HepG2 (cell line): ENCODE results near the gene KLHL40. TPM values are rescaled to one million over a fixed set of nuclear protein-coding genes. Genes with fewer than 3 reads are reported as not detected.

Experiments
- ATAC-seq: fragments of 200-7000 bp; cut with Tn5 transposase; 3 replicates; pipeline ENCODE4 v1.9.1; 2020; ENCODE audit warnings: mild to moderate bottlenecking, moderate library complexity
- BruUV-seq: library from RNA; stranded (reverse); fragments of 400-500 nt; replicated peaks from 2 replicates; lab custom pipeline; 2021; lab: Mats Ljungman, UMichigan
- CTCF ChIA-PET: fragments of 300-600 bp; formaldehyde crosslinking; extraction: SDS; loops from one replicate; lab custom pipeline; 2021; ENCODE audit warnings: low total read pairs, inconsistent platforms, low intra/inter-chr PET ratio; lab: Yijun Ruan, JAX
- POLR2A ChIA-PET: fragments of 350-600 bp; sonication (Branson Sonifier 250); formaldehyde crosslinking; loops from one replicate; lab custom pipeline; 2020; ENCODE audit warnings: antibody characterized with exemption, inconsistent platforms; lab: Yijun Ruan, JAX
- DNase-seq: peaks from one replicate; pipeline ENCODE4 v3.0.0-alpha.2; 2015; ENCODE audit warnings: low spot score
- FAIRE-seq: peaks from 3 replicates; lab custom pipeline; 2011; peaks lifted over from hg19 to GRCh38; lab: Jason Lieb, UNC
- H2AFZ ChIP-seq: one replicate; pipeline ENCODE4 v1.6.1; 2011; ENCODE audit warnings: low read length, inconsistent platforms
- H3K27ac ChIP-seq: fragments of 300-600 bp; 3 replicates; pipeline ENCODE4 v1.8.0; 2011; ENCODE audit warnings: mixed run types, mild to moderate bottlenecking, mixed read lengths, low read length, inconsistent platforms; ENCODE audit not compliant: insufficient read depth; ENCODE audit errors: extremely low read length
- H3K27me3 ChIP-seq, 2 experiments: fragments of 200-600 bp in 1 of 2; 2 replicates in 1 of 2; 3 replicates in 1 of 2; pipeline versions ENCODE4 v1.6.0 to v1.8.0; 2011; ENCODE audit warnings: low read length in 2 of 2, mild to moderate bottlenecking in 2 of 2, moderate library complexity in 2 of 2, inconsistent platforms in 1 of 2; ENCODE audit not compliant: insufficient read depth in 2 of 2, control insufficient read depth in 1 of 2
- H3K36me3 ChIP-seq, 2 experiments: fragments of 200-600 bp in 1 of 2; replicated peaks in 1 of 2; 2 replicates in 1 of 2; 3 replicates in 1 of 2; pipeline versions ENCODE4 v1.5.1 to v1.8.0; 2011; ENCODE audit warnings: low read length in 2 of 2, inconsistent platforms in 1 of 2; ENCODE audit not compliant: insufficient read depth in 2 of 2, control insufficient read depth in 1 of 2
- H3K4me1 ChIP-seq: 2 replicates; pipeline ENCODE4 v1.5.1; 2012; ENCODE audit warnings: low read length, inconsistent platforms; ENCODE audit not compliant: insufficient read depth
- H3K4me2 ChIP-seq: 2 replicates; pipeline ENCODE4 v1.6.0; 2011; ENCODE audit warnings: low read depth, low read length, inconsistent platforms
- H3K4me3 ChIP-seq, 3 experiments: fragments of 200-600 bp in 1 of 3; sonication (generic), shearing (Covaris generic) in 1 of 3; replicated peaks in 1 of 3; 2 replicates each; pipeline ENCODE4 v1.5.1; 2011 to 2016; ENCODE audit warnings: low read length in 3 of 3, inconsistent platforms in 2 of 3, low read depth in 2 of 3, mild to moderate bottlenecking in 2 of 3, control low read depth in 1 of 3, mixed read lengths in 1 of 3; ENCODE audit not compliant: insufficient read depth in 1 of 3
- H3K79me2 ChIP-seq: one replicate; pipeline ENCODE4 v1.6.1; 2011; ENCODE audit warnings: low read length, inconsistent platforms; ENCODE audit not compliant: insufficient read depth
- H3K9ac ChIP-seq: 2 replicates; pipeline ENCODE4 v1.6.0; 2011; ENCODE audit warnings: mild to moderate bottlenecking, low read depth, low read length, inconsistent platforms; ENCODE audit not compliant: insufficient read depth
- H3K9me3 ChIP-seq: 2 replicates; pipeline ENCODE4 v1.5.1; 2012; ENCODE audit warnings: mild to moderate bottlenecking, low read length
- H4K20me1 ChIP-seq: 2 replicates; pipeline ENCODE4 v1.6.0; 2011; ENCODE audit warnings: inconsistent platforms, mild to moderate bottlenecking, low read length, moderate library complexity; ENCODE audit not compliant: insufficient read depth
- ATAD3A ChIP-seq: sonication (generic); formaldehyde crosslinking; IDR thresholded peaks from 2 replicates; pipeline ENCODE4 v1.4.0; 2020; ENCODE audit warnings: missing genetic modification reagents
- ATF7 ChIP-seq, 2 experiments: fragments of 450-650 bp in 1 of 2; sonication (generic) in 1 of 2; formaldehyde crosslinking in 1 of 2; IDR thresholded peaks; 2 replicates each; pipeline versions ENCODE4 v1.4.0 to v1.6.1; 2016 to 2020; ENCODE audit warnings: antibody characterized with exemption in 1 of 2, mild to moderate bottlenecking in 1 of 2, missing genetic modification reagents in 1 of 2
- CEBPZ ChIP-seq: IDR thresholded peaks from 2 replicates; pipeline ENCODE4 v1.6.1; 2012; ENCODE audit warnings: low read length, improper control_type of control experiment
- CREM ChIP-seq, 2 experiments: sonication (generic) in 1 of 2; formaldehyde crosslinking in 1 of 2; IDR thresholded peaks; 2 replicates each; pipeline versions ENCODE4 v1.4.0 to v1.6.1; 2016 to 2020; ENCODE audit warnings: antibody characterized with exemption in 1 of 2, mild to moderate bottlenecking in 1 of 2, missing genetic modification reagents in 1 of 2
- JUN ChIP-seq: sonication (generic); formaldehyde crosslinking; IDR thresholded peaks from 2 replicates; pipeline ENCODE4 v1.4.0; 2020; ENCODE audit warnings: mild to moderate bottlenecking, missing genetic modification reagents
- NAIF1 ChIP-seq: sonication (generic); formaldehyde crosslinking; IDR thresholded peaks from 2 replicates; pipeline ENCODE4 v1.5.0; 2020; ENCODE audit warnings: mild to moderate bottlenecking, missing genetic modification reagents, borderline replicate concordance
- NBN ChIP-seq: fragments of 450-650 bp; conservative IDR thresholded peaks from 2 replicates; pipeline ENCODE4 v1.6.1; 2017
- NRL ChIP-seq: sonication (generic); formaldehyde crosslinking; IDR thresholded peaks from 2 replicates; pipeline ENCODE4 v1.5.0; 2020; ENCODE audit warnings: missing genetic modification reagents, mild to moderate bottlenecking, moderate library complexity, borderline replicate concordance
- SP140L ChIP-seq: sonication (generic); formaldehyde crosslinking; IDR thresholded peaks from 2 replicates; pipeline ENCODE4 v1.4.0; 2020; ENCODE audit warnings: missing genetic modification reagents, borderline replicate concordance
- U2AF1 ChIP-seq: fragments of 200-400 bp; formaldehyde crosslinking; optimal IDR thresholded peaks from 2 replicates; pipeline ENCODE3; 2017; ENCODE audit warnings: mild to moderate bottlenecking, low read depth, low read length
- ZBTB26 ChIP-seq: IDR thresholded peaks from 2 replicates; pipeline ENCODE4 v1.6.1; 2016; ENCODE audit warnings: missing compliant biosample characterization, missing genetic modification reagents, borderline replicate concordance
- ZNF331 ChIP-seq: sonication (generic); formaldehyde crosslinking; IDR thresholded peaks from 2 replicates; pipeline ENCODE4 v1.4.0; 2020; ENCODE audit warnings: missing genetic modification reagents
- ZNF501 ChIP-seq: sonication (generic); formaldehyde crosslinking; IDR thresholded peaks from 2 replicates; pipeline ENCODE4 v1.5.1; 2020; ENCODE audit warnings: mild to moderate bottlenecking, moderate library complexity, missing genetic modification reagents
- ZNF614 ChIP-seq: IDR thresholded peaks from 2 replicates; pipeline ENCODE4 v1.6.1; 2018; ENCODE audit warnings: missing biosample characterization, missing genetic modification reagents, inconsistent platforms, borderline replicate concordance
- ZNF629 ChIP-seq: sonication (generic); formaldehyde crosslinking; conservative IDR thresholded peaks from 2 replicates; pipeline ENCODE4 v1.5.0; 2020; ENCODE audit warnings: missing genetic modification reagents
- ZSCAN9 ChIP-seq: IDR thresholded peaks from 2 replicates; pipeline ENCODE4 v1.6.1; 2016; ENCODE audit warnings: borderline replicate concordance
- WGBS: methylation state at CpG from one replicate; pipeline ENCODE4 v1.1.6; 2017; ENCODE audit warnings: low lambda C conversion rate; 5-methylcytosine and 5-hydroxymethylcytosine counted together
- in situ Hi-C: cut with HindIII; loops from 2 replicates; pipeline ENCODE4 v1.10.0; 2017; ENCODE audit warnings: low pct_unique_long_range_greater_than_20kb; ENCODE audit not compliant: extremely low pct_ligation_motif_present
- intact Hi-C: fragments of 100-400 bp; cut with micrococcal nuclease; formaldehyde crosslinking; loops from one replicate; pipeline ENCODE4 v1.10.0; 2022; ENCODE audit not compliant: unreplicated experiment
- polyA plus RNA-seq, 8 experiments: library from polyadenylated mRNA; depleted of rRNA in 3 of 8; stranded (reverse) in 7 of 8; unstranded in 1 of 8; fragments of >200 nt; fragmentation: Illumina TruSeq in 4 of 8; extraction: Trizol in 4 of 8; gene quantifications; 2 replicates each; pipeline versions ENCODE4 v1.2.1 to v1.2.3, GENCODE V29; 2011 to 2016; ENCODE audit warnings: low read depth in 4 of 8, missing spikeins in 1 of 8, mixed read lengths in 1 of 8; ENCODE audit not compliant: insufficient read depth in 1 of 8
- total RNA-seq, 5 experiments: library from RNA; depleted of rRNA; stranded (reverse); fragments of >200 nt; fragmentation: Illumina TruSeq; extraction: Trizol; gene quantifications; 2 replicates each; pipeline ENCODE4 v1.2.3, GENCODE V29; 2016; ENCODE audit warnings: low read depth in 1 of 5

Gene KLHL40
- total and polyA plus RNA-seq, 2 of the 13 experiments (the other 11 are each of a cell fraction or from before 2014, with no cell fraction given) = not detected

- no peaks in the 10 kb centered on the region for H3K79me2 ChIP-seq
- BruUV-seq = no TSS peak
- TF ChIP-seq NBN (no peak), NAIF1 (CRISPR knock-in tag) (no peak), ZNF501 (no peak), ZSCAN9 (CRISPR knock-in tag) (no peak), CREM (IDR thresholded peaks at IDR 0.05) (no peak), CREM (CRISPR knock-in tag; IDR thresholded peaks at IDR 0.05) (no peak), NRL (CRISPR knock-in tag) (no peak), ATF7 (IDR thresholded peaks at IDR 0.05) (no peak), ATF7 (CRISPR knock-in tag; IDR thresholded peaks at IDR 0.05) (no peak), ZNF629 (CRISPR knock-in tag) (no peak), SP140L (CRISPR knock-in tag) (no peak), ZNF614 (CRISPR knock-in tag) (no peak), CEBPZ (no peak), ZBTB26 (CRISPR knock-in tag) (no peak), U2AF1 (no peak), ATAD3A (no peak), ZNF331 (CRISPR knock-in tag) (no peak), JUN (CRISPR knock-in tag) (no peak)
- H3K9me3 ChIP-seq = no peaks in the 10 kb centered on the region
- H3K27ac ChIP-seq = no peak overlapping the region
- WGBS = 83% methylated on average over 3 of the region's 6 CpGs
- no peak for ATAC-seq
- H3K4me3 ChIP-seq = no peak overlapping the region
- DNase-seq = no peak
- no peaks in the 10 kb centered on the region for H4K20me1 ChIP-seq
- ChIA-PET CTCF (no interaction called here), POLR2A (no interaction called here)
- no peak for FAIRE-seq
- no peak overlapping the region for H3K9ac ChIP-seq
- H3K4me1 ChIP-seq = peaks cover 57% of the 10 kb centered on the region
- no peak overlapping the region for H3K4me2 ChIP-seq
- in situ Hi-C loops = no loop called here
- intact Hi-C loops = no loop called here
- H3K27me3 ChIP-seq = no peaks in the 10 kb centered on the region
- H2AFZ ChIP-seq = no peak overlapping the region
- no peaks in the 10 kb centered on the region for H3K36me3 ChIP-seq
Measured at GRCh38 chr3:42736531-42736930, 51.2 kb downstream of the KLHL40 start.
